ENCODE results near the gene CPXM1.

The CPXM1 gene

GRCh38 chr20:2762578-2763131 is 37.8 kb downstream of the CPXM1 start:
- no peak for DNase-seq

- no peak for DNase-seq
Observed at GRCh38 chr20:2761885-2762284, 38.5 kb downstream of the CPXM1 start.

- DNase-seq, result no peak
Observed at GRCh38 chr20:2760952-2761305, 39.5 kb downstream of the CPXM1 start.

- DNase-seq, result no peak
Observed at GRCh38 chr20:2760297-2760951, 40.0 kb downstream of the CPXM1 start.

GRCh38 chr20:2759603-2760296 is 40.7 kb downstream of the CPXM1 start:
- DNase-seq, result no peak

GRCh38 chr20:2759143-2759542 is 41.3 kb downstream of the CPXM1 start:
- DNase-seq, result no peak

GRCh38 chr20:2757969-2758368 is 42.5 kb downstream of the CPXM1 start:
- no peak for DNase-seq

GRCh38 chr20:2757001-2757400 is 43.4 kb downstream of the CPXM1 start:
- no peak for DNase-seq

- peak in 1 of 2 donors; percentile 21 for DNase-seq
Observed at GRCh38 chr20:2756056-2756611, 44.3 kb downstream of the CPXM1 start.

GRCh38 chr20:2755451-2756055 is 44.9 kb downstream of the CPXM1 start:
- DNase-seq, result no peak

- no peak for DNase-seq
Observed at GRCh38 chr20:2754424-2754823, 46.0 kb downstream of the CPXM1 start.

- DNase-seq, result no peak
Observed at GRCh38 chr20:2753461-2754040, 46.9 kb downstream of the CPXM1 start.

- peak; percentile 31 to 53 for DNase-seq
Observed at GRCh38 chr20:2752567-2753460, 47.6 kb downstream of the CPXM1 start.

- DNase-seq, result peak; percentile 19 to 38
Observed at GRCh38 chr20:2751878-2752566, 48.4 kb downstream of the CPXM1 start.

GRCh38 chr20:2751347-2751877 is 49.0 kb downstream of the CPXM1 start:
- peak in 1 of 2 donors; percentile 17 for DNase-seq

- DNase-seq, result peak; percentile 88 to 92
Observed at GRCh38 chr20:2750491-2751251, 49.8 kb downstream of the CPXM1 start.

GRCh38 chr20:2749951-2750490 is 50.4 kb downstream of the CPXM1 start:
- no peak for DNase-seq

- no peak for DNase-seq
Observed at GRCh38 chr20:2749343-2749950, 51.0 kb downstream of the CPXM1 start.

GRCh38 chr20:2748551-2749342 is 51.7 kb downstream of the CPXM1 start:
- no peak for DNase-seq
